ENCODE data around the gene NPW.
A peak's percentile ranks its signal among the peaks of the same experiment; 100 is the strongest.

Gene NPW

DNA sequence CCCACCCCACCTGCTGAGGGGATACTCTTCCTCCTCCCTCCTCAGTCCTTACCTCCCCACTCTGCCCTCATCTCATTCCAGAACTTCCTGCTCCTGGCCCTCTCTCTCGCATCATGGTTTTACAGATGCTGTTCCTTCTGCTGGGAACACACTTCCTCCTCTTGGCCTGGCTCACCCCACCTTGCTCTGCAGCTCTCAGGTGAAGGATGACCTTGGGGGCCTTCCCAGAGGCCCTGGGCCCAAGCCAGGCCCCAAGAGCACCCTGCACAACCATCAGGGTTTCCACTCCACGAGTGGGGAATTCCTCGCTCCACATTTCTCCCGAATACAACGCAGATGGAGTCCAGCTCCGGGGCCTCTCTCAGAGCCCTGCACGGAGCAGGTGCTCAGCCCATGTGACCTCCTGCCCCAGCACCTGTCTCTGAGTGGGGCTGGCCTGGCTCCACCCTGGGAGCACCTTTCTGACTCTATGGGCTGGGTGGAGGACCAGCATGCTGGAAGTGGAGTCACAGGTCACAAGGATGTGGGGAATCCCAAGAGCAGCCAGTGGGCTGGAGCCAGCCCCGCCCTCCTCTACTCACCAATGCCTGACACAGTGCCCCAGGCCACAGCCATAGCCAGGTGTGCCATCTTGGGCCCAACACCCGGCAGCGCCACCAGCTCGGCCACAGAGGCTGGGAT, 23.5 kb downstream of the NPW start:
- DNase-seq: no peak

GRCh38 chr16:2043667-2044451, 24.3 kb downstream of the NPW start:
- intact Hi-C loops (cut with DNase I): no loop called here
- DNase-seq: peak; percentile 40 to 91 (median 74)

More for the DNA sequence above, 23.5 kb downstream of the NPW start:
- intact Hi-C loops (cut with DNase I): no loop called here

- DNase-seq: no peak
- intact Hi-C loops (cut with DNase I): no loop called here
Observed at GRCh38 chr16:2044541-2044940, 25.0 kb downstream of the NPW start.

- intact Hi-C loops (cut with DNase I): no loop called here
- no peak for DNase-seq
Observed at GRCh38 chr16:2045965-2046892, 26.6 kb downstream of the NPW start.

GRCh38 chr16:2046893-2047329, 27.3 kb downstream of the NPW start:
- DNase-seq: peak in 2 of 42 donors; percentile 38 to 46
- intact Hi-C loops (cut with DNase I): no loop called here

DNA sequence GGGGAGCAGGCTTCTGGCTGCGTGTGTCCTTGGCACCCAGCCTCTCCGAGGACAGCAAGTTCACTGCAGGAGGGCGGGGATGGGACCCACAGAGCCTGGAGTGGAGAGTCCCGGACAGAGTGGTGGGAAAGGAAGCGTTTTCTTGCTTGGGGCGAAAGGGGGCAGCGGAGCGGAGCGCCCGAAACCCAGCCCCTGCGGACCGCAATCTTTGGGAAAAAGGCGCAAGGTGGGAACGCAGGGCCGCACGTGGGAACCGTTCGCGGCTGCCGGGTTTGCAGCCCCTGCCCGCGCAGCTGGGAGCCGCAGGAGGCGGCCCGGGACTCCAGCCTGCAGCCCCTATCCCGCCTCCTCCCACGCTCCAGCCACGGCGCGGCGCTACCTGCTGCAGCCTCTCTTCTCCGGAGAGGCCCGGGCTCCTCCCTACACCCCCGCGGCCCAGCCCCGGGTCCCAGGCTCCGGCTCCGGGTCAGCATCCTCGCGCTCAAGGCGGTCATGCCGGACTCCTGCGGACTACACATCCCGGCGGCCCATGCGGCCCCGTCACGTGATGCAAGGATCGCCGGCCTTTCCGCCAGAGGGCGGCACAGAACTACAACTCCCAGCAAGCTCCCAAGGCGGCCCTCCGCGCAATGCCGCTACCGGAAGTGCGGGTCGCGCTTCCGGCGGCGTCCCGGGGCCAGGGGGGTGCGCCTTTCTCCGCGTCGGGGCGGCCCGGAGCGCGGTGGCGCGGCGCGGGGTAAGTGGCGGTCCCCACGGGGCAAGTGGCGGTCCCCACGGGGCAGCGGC, 27.9 kb downstream of the NPW start, which contains the start of the genes NTHL1 and TSC2:
TSS of gene NTHL1 (minus strand) at position 505 of the 786 bp plus-strand sequence. CDS start at position 494, 11 bp downstream.
TSS of gene TSC2 (plus strand) at position 656 of the 786 bp plus-strand sequence. CDS start 631 bp downstream, outside the sequence.
- intact Hi-C loops (cut with DNase I): no loop called here
- peak; percentile 94 to 100 (median 99) for DNase-seq

DNA sequence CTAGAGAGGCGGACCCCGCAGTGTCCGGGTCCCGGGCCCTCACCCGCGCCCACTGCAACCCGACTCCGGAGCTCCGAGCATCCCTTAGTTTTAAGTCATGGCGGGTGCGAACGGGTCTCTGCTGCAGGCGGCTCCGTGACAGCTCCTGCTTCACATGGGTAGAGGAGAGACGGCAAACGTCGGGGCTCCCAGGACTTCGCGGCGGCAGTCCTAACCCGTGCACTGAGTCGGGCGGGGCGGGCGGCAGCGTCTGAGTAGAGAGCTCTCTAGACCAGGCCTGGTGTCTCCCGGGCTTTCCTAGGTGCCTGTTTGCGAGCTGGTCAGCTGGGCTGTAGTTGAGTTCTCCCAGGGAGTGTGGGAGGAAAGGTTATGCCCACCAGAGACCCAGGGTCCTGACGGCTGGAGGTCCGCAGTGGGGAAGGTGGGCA, 28.5 kb downstream of the NPW start:
- intact Hi-C loops (cut with DNase I): no loop called here
- DNase-seq: peak in 2 of 42 donors; percentile 19 to 36

DNA sequence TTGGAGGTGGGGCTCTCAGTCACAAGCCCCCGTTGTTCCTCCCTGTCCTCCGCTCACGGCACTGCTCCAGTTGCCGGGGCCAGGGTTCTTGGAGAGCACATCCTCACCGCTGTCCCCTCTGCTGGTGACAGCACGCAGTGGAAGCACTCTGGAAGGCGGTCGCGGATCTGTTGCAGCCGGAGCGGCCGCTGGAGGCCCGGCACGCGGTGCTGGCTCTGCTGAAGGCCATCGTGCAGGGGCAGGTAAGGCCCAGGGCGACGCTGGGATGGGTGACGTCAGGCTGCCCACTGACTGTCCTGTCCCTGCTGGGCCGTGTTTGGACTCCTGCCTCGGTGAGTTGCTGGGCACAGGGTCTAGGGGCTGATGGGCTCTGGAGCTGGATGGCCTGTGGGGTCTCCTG, 33.6 kb downstream of the NPW start:
- intact Hi-C loops (cut with DNase I): no loop called here
- DNase-seq: no peak

DNA sequence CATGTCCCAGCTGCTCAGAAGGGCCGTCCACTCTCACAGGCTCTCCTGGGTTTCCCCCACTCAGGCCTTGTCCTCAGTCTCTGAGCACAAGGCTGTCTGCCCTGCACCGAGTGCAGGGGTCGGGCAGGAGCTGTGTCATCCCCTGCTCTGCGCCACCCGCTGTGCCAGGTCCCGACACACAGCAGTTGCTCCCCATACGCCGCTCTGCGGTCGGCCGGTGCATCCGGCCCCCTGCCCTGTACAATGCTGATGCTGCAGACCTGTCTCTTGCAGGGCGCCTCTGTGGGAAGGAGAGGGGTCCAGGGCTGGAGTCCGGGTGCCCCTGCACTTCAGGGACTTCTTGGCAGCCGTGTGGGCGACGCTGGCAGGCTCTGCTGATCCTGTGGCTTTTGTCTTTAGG, 34.3 kb downstream of the NPW start:
- no peak for DNase-seq
- intact Hi-C loops (cut with DNase I): no loop called here

- intact Hi-C loops (cut with DNase I): no loop called here
- no peak for DNase-seq
Observed at GRCh38 chr16:2054543-2055245, 35.1 kb downstream of the NPW start.

GRCh38 chr16:2056077-2056476, 36.5 kb downstream of the NPW start:
- intact Hi-C loops (cut with DNase I): no loop called here

DNA sequence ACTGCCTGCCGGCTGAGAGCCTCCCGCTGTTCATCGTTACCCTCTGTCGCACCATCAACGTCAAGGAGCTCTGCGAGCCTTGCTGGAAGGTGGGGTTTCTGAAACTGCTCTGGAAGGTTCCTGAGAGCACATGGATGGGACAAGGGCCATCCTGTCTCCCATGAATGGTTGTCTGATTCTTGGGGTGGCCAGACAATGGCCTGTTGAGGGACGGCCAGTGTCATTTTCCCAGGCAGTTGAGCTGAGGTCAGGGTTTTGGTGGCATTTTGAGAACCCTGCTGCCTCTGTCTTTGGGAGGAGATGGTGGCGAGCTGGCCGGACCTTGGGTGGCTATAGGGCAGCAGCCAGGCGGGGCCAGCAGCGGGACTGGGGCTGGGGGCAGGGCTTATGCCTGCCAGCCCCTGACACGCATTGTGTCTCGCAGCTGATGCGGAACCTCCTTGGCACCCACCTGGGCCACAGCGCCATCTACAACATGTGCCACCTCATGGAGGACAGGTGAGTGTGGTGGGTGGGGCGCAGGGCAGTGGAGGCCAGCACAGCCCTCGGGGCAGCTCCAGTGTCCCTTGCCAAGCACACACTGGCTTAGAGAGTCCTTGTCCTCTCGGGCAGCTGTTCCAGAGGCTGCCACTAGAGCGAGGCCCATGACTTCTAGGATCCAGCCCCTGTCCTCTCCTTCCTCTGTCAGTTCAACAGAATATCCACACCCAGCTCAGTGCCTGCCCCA, 37.3 kb downstream of the NPW start:
- peak in 32 of 42 donors; percentile 15 to 79 (median 48) for DNase-seq
- intact Hi-C loops (cut with DNase I): no loop called here

More at GRCh38 chr16:2056077-2056476, 36.5 kb downstream of the NPW start:
- peak in 29 of 42 donors; percentile 21 to 82 (median 43) for DNase-seq

DNA sequence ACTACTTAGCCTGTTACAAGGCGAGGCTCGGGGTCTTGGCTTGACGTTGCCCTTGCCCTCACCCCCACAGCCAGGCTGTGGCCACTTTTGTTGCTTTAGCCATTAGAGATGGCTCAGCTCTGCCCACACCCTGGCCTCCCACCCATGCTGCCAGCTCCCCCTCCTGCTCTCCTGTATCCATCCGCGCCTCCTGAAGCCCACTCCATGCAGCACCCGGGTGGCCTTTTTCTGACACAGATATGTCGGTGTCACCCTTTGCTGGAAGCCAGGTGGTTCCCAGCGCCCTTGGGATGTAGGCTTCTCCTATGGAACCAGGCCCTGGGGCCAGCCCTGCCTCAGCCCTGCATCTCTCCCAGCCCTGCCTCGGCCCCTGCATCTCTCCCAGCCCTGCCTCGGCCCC, 37.9 kb downstream of the NPW start:
- intact Hi-C loops (cut with DNase I): no loop called here
- no peak for DNase-seq

- DNase-seq: no peak
- intact Hi-C loops (cut with DNase I): no loop called here
Observed at GRCh38 chr16:2058420-2058819, 38.8 kb downstream of the NPW start.

GRCh38 chr16:2058872-2059271, 39.3 kb downstream of the NPW start:
- no peak for DNase-seq
- intact Hi-C loops (cut with DNase I): no loop called here

DNA sequence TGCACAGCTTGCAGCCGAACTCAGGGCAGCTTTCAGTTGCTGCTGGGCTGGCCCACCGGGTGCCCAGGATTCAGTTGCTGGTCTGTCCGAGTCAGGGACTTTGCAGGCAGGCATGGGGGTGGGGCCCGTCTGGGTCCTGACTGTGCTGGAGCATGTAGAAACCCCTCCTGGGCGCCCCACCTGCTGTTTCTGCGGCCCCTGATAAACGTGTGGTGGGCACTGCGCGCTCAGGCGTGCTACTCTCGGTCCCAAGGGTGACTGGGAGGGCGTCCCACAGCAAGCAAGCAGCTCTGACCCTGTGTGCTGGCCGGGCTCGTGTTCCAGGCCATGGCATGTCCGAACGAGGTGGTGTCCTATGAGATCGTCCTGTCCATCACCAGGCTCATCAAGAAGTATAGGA, 40.8 kb downstream of the NPW start:
- intact Hi-C loops (cut with DNase I): no loop called here
- no peak for DNase-seq

GRCh38 chr16:2061023-2061422, 41.4 kb downstream of the NPW start:
- no peak for DNase-seq

More at GRCh38 chr16:2061023-2061422, 41.4 kb downstream of the NPW start:
- intact Hi-C loops (cut with DNase I): no loop called here

Measured in head of caudate nucleus (tissue), 42 donors.